Caco-2 (cell line): Measurements from ENCODE around the gene PRG3. TPM values are rescaled to one million over a fixed set of nuclear protein-coding genes. Genes with fewer than 3 reads are reported as not detected.

Experiments used
- BruUV-seq: library from RNA; stranded (reverse); fragments of 400-500 nt; replicated peaks from 2 replicates; lab custom pipeline; 2021; lab: Mats Ljungman, UMichigan
- CTCF ChIA-PET: fragments of 300-600 bp; sonication (Branson Sonifier 250); formaldehyde crosslinking; loops from one replicate; lab custom pipeline; 2022; ENCODE audit warnings: antibody characterized with exemption; lab: Charles Lee
- POLR2A ChIA-PET: fragments of 300-600 bp; sonication (Branson Sonifier 250); formaldehyde crosslinking; loops from one replicate; lab custom pipeline; 2022; ENCODE audit warnings: antibody characterized with exemption; lab: Charles Lee
- DNase-seq, 2 experiments: peaks; one replicate each; pipeline versions ENCODE4 v3.0.0 to v3.0.0-alpha.2; 2020 to 2022
- H3K27me3 ChIP-seq: replicated peaks from 2 replicates; pipeline ENCODE4 v1.6.0; 2011; ENCODE audit warnings: low read length; ENCODE audit not compliant: control insufficient read depth, insufficient read depth
- H3K36me3 ChIP-seq: 2 replicates; pipeline ENCODE4 v1.5.1; 2011; ENCODE audit warnings: low read length; ENCODE audit not compliant: control insufficient read depth, insufficient read depth
- H3K4me1 ChIP-seq: fragments of 250-450 bp; sonication (Bioruptor Pico); 2 replicates; pipeline ENCODE4 v1.5.1; 2020; ENCODE audit warnings: mild to moderate bottlenecking
- H3K4me3 ChIP-seq: 2 replicates; pipeline ENCODE4 v1.5.1; 2011; ENCODE audit warnings: low read depth, mild to moderate bottlenecking, control low read depth, low read length
- H3K9me3 ChIP-seq: fragments of 250-450 bp; sonication (Bioruptor Pico); 2 replicates; pipeline ENCODE4 v1.5.1; 2020; ENCODE audit warnings: mild to moderate bottlenecking, moderate library complexity
- H3K27ac Mint-ChIP-seq: one replicate; pipeline ENCODE4 v1.8.0; 2022; ENCODE audit warnings: mixed read lengths; ENCODE audit not compliant: unreplicated experiment
- H3K27me3 Mint-ChIP-seq: one replicate; pipeline ENCODE4 v1.8.0; 2022; ENCODE audit warnings: mixed read lengths; ENCODE audit not compliant: insufficient read depth, unreplicated experiment
- H3K36me3 Mint-ChIP-seq: one replicate; pipeline ENCODE4 v1.8.0; 2022; ENCODE audit warnings: mild to moderate bottlenecking, mixed read lengths; ENCODE audit not compliant: insufficient read depth, unreplicated experiment
- H3K4me1 Mint-ChIP-seq: one replicate; pipeline ENCODE4 v1.8.0; 2022; ENCODE audit warnings: low read depth, mixed read lengths; ENCODE audit not compliant: unreplicated experiment
- H3K4me3 Mint-ChIP-seq: one replicate; pipeline ENCODE4 v1.8.0; 2022; ENCODE audit warnings: mild to moderate bottlenecking, moderate library complexity, mixed read lengths; ENCODE audit not compliant: unreplicated experiment
- H3K9me3 Mint-ChIP-seq: one replicate; pipeline ENCODE4 v1.8.0; 2022; ENCODE audit warnings: mixed read lengths; ENCODE audit not compliant: unreplicated experiment
- intact Hi-C: fragments of 100-400 bp; cut with micrococcal nuclease; formaldehyde crosslinking; loops from one replicate; pipeline ENCODE4 v1.10.0; 2022; ENCODE audit not compliant: unreplicated experiment
- total RNA-seq: library from RNA; stranded (reverse); gene quantifications from 2 replicates; pipeline ENCODE4 v1.2.3, GENCODE V29; 2022
- TF ChIP-seq, protein P1 (sequence below), 2 experiments: fragments of 200-600 bp in 1 of 2; IDR thresholded peaks; 1 replicate in 1 of 2; 2 replicates in 1 of 2; pipeline versions ENCODE4 v1.5.1 to v1.8.0; 2011 to 2022; ENCODE audit warnings: antibody characterized with exemption in 1 of 2, control low read depth in 1 of 2, inconsistent platforms in 1 of 2, low read depth in 1 of 2, low read length in 1 of 2, mild to moderate bottlenecking in 1 of 2, moderate library complexity in 1 of 2; ENCODE audit not compliant: insufficient read depth in 1 of 2, severe bottlenecking in 1 of 2, unreplicated experiment in 1 of 2

PRG3 gene
- total RNA-seq, 1 experiment from 2014 or later = not detected

GRCh38 chr11:57397394-57397990, 16.5 kb upstream of the PRG3 start:
- Mint-ChIP-seq H3K27ac (no peak overlapping the region), H3K36me3 (no peaks in the 10 kb centered on the region), H3K27me3 (peaks cover 1% of the 10 kb centered on the region), H3K4me1 (no peaks in the 10 kb centered on the region), H3K9me3 (no peaks in the 10 kb centered on the region), H3K4me3 (no peak overlapping the region)
- TF ChIP-seq, protein P1, sequence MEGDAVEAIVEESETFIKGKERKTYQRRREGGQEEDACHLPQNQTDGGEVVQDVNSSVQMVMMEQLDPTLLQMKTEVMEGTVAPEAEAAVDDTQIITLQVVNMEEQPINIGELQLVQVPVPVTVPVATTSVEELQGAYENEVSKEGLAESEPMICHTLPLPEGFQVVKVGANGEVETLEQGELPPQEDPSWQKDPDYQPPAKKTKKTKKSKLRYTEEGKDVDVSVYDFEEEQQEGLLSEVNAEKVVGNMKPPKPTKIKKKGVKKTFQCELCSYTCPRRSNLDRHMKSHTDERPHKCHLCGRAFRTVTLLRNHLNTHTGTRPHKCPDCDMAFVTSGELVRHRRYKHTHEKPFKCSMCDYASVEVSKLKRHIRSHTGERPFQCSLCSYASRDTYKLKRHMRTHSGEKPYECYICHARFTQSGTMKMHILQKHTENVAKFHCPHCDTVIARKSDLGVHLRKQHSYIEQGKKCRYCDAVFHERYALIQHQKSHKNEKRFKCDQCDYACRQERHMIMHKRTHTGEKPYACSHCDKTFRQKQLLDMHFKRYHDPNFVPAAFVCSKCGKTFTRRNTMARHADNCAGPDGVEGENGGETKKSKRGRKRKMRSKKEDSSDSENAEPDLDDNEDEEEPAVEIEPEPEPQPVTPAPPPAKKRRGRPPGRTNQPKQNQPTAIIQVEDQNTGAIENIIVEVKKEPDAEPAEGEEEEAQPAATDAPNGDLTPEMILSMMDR (IDR thresholded peaks at IDR 0.05; ENCODE audit: insufficient read depth in 1 of 2, low read depth in 1 of 2, low read length in 1 of 2, severe bottlenecking in 1 of 2, unreplicated experiment in 1 of 2) = no peak
- Histone ChIP-seq H3K4me3 (no peak overlapping the region), H3K4me1 (peaks cover 18% of the 10 kb centered on the region), H3K36me3 (no peaks in the 10 kb centered on the region), H3K27me3 (no peaks in the 10 kb centered on the region), H3K9me3 (no peaks in the 10 kb centered on the region)
- POLR2A ChIA-PET = no interaction called here
- intact Hi-C loops = no loop called here
- CTCF ChIA-PET = no interaction called here
- DNase-seq = no peak
- BruUV-seq = no TSS peak

GRCh38 chr11:57396744-57397143, 15.8 kb upstream of the PRG3 start:
- DNase-seq = no peak
- no peaks in the 10 kb centered on the region for H3K36me3 Mint-ChIP-seq
- ChIA-PET CTCF (no interaction called here), POLR2A (no interaction called here)
- Histone ChIP-seq H3K4me3 (no peak overlapping the region), H3K9me3 (no peaks in the 10 kb centered on the region), H3K4me1 (peaks cover 13% of the 10 kb centered on the region), H3K36me3 (no peaks in the 10 kb centered on the region), H3K27me3 (no peaks in the 10 kb centered on the region)
- H3K4me3 Mint-ChIP-seq = no peak overlapping the region
- no TSS peak for BruUV-seq
- H3K9me3 Mint-ChIP-seq = no peaks in the 10 kb centered on the region
- intact Hi-C loops = no loop called here
- TF ChIP-seq, protein P1 (IDR thresholded peaks at IDR 0.05; ENCODE audit: insufficient read depth in 1 of 2, low read depth in 1 of 2, low read length in 1 of 2, severe bottlenecking in 1 of 2, unreplicated experiment in 1 of 2) = no peak
- H3K27ac Mint-ChIP-seq = no peak overlapping the region
- no peaks in the 10 kb centered on the region for H3K4me1 Mint-ChIP-seq
- H3K27me3 Mint-ChIP-seq = peaks cover 6% of the 10 kb centered on the region

GRCh38 chr11:57395905-57396623, 15.1 kb upstream of the PRG3 start:
- Mint-ChIP-seq H3K36me3 (no peaks in the 10 kb centered on the region), H3K27me3 (peaks cover 7% of the 10 kb centered on the region), H3K9me3 (no peaks in the 10 kb centered on the region), H3K27ac (no peak overlapping the region), H3K4me1 (no peaks in the 10 kb centered on the region), H3K4me3 (no peak overlapping the region)
- Histone ChIP-seq H3K9me3 (no peaks in the 10 kb centered on the region), H3K4me1 (peaks cover 13% of the 10 kb centered on the region), H3K36me3 (no peaks in the 10 kb centered on the region), H3K4me3 (no peak overlapping the region), H3K27me3 (no peaks in the 10 kb centered on the region)
- BruUV-seq = no TSS peak
- CTCF ChIA-PET = interaction anchor here (0.7 kb wide), 1 partner anchor 63 kb away, joined by 4 read pairs; no protein-coding TSS in a partner anchor
- intact Hi-C loops = no loop called here
- TF ChIP-seq, protein P1 (IDR thresholded peaks at IDR 0.05; ENCODE audit: insufficient read depth in 1 of 2, low read depth in 1 of 2, low read length in 1 of 2, severe bottlenecking in 1 of 2, unreplicated experiment in 1 of 2) = no peak
- POLR2A ChIA-PET = no interaction called here
- DNase-seq = no peak
